NCI-H446 (cell line): ENCODE data around the gene IFNG-AS1.

Source experiments
- DNase-seq, 2 experiments: peaks; one replicate each; lab custom pipeline; 2025; lab: John Stamatoyannopoulos, UW

Gene IFNG-AS1

DNA sequence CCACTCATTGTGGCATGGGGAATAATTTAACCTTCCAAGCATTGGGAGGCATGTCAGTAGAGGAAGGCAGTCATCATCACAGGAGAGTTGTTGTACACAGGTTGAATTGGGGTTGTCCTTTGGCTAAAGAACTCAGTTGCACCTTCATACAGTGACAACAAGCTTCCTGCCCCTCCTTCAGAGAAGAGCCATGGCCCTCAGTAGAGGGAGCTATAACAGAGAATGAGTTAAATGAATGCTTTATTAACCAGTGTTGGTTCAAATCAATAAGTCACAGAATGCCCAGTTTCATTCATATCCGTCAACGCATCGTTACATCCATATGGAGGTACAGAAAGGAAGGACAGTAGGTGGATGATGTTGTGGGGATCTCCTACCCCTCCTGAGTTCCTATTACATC is 4.8 kb downstream of the IFNG-AS1 start:
- no peak for DNase-seq

DNA sequence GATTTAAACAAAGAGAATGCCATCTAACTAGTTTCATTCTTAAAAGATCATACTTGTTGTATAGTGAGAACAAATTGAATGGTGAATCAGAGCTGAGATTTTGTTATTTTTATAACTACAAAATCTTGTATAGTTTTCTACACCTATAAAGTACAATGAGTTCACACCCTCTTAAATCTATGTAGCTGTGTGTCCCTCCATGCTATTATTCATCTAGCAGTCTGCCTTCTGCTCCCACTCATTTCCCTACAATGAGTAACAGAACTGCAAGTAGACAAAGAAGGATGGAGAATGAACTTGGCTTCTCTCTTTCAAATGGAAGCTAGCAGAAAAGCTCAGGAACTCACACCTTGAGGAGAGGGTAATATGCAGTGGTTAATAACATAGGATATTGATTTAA is 7.1 kb downstream of the IFNG-AS1 start:
- DNase-seq: no peak

DNA sequence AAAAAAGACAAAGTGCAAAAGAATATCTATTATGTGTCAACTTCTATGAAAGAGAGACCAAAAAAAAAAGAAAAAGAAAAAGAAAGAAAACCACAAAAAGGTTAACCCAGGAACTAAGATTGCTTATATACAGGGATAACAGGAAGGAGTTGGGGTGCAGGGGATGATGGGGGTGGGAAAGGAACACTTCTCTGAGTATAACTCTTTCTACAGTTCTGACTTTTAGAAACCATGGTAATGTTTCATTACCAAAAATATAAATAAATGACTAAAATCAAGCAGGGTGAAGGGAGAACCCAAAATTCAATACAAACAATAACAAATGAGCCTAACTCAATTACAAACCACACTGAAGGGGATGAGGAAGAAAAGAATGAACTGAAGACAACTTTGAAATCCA is 9.1 kb downstream of the IFNG-AS1 start:
- DNase-seq: no peak

DNA sequence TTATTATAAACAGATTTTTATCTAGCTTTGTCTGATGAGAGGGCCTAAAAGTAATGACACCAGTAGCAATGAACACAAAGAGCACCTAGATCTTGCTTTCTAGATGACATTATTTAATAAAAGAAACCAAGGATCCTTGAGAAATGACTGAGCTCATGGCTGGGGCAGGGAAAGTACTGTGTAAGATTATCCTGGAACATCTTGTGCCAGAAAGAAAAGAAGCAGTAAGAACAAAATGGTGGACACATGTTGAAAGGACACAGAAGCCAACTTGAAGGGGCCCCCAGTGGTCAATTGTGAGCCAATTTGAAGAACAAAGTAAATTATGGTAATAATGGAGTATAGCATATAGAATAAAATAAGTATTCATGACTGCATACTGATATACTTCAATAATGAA is 10.0 kb downstream of the IFNG-AS1 start:
- no peak for DNase-seq

DNA sequence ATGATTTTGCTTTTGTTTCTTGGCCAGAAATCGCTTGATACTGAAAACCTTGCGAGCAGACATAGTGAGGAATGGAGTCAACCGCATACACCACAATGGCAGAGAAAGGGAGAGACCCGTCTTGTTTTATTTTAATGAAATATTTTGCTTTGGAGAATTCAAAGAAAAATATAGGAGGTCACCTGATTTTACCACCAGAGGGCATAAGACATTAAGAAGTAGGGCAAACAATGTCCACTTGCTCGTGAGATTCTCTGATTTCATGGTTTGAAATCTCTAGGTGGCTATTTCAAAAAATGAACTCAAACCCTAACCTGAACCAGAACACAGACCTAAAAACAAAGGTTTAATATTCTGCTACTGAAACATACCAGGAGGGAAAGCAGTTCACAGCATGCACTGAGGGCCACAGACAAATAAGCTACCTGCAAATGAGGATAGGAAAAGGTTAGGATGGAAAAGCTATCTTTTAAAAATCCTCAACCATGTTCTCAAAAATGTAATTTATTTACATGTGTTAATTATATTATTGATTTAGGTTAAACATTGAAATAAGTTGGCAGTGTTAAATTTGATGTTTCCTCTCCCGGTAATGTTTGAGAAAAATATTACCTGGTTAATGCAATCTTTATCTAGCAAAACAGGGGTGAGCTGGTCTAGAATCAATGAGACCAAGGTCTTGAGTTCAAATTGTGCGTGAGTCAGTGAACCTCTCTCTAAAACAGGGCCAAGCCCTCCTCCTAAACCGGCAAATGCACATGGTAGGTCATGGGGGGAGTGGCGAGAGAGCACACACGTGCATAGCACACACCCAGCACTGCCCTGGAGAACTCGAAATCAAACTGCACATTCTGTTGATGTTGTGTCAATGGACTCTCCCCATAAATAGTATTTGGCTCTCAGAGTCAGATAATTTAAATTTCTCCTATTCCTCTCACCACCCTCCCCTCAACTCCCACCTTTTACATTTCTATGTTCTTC is 12.5 kb downstream of the IFNG-AS1 start:
- DNase-seq: peak in 1 of 2 experiments; percentile 46

DNA sequence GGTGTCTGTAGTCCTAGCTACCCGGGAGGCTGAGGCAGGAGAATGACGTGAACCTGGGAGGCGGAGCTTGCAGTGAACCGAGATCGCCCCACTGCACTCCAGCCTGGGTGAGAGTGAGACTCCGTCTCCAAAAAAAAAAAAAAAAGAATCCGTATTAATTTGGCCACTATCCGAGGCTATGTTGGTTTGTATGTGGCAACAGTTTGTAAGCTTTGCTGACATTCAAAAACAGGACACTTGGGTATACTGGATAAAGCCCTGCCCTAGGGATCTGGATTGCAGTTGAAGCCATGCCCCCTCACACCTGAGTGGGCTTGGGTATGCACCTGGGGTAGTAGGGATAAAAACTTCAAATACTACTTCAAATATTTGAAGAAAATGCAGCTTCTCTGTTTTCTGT is 14.5 kb downstream of the IFNG-AS1 start:
- DNase-seq: no peak

DNA sequence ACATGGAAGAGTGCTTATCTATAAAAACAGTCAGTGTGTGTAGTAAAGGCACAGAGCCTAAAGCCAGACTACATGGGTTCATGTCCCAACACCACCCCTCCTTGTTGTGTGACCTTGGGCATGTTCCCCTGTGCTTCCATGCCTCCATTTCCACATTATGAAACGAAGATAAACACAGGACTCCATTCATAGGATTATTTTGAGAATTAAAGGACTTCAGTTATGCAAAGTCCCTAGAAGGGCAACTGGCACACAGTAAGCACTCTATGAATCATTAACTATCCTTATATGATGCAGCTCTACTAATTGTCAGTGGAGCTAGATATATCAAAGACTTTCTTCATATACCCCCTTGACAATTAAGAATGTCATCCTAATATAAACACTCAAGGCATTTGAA is 17.8 kb downstream of the IFNG-AS1 start:
- DNase-seq: no peak

DNA sequence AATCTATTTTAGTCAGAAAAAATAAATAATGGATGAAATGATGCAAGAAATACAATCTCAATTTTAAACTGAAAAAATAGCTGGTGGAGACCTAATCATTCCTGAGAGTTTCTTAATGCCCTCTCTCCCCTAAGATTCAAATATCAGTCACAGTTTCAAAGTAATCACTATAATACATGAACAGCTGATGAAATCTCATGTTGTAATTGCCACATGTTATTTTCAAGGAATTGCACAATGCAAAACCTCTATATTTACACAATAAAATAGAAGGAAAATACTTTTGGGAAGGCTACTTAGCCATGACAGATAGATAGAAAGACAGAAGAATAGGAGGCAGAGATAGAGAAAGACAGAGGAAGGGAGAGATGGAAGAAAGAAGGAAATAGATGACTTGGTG is 18.2 kb downstream of the IFNG-AS1 start:
- DNase-seq: no peak

DNA sequence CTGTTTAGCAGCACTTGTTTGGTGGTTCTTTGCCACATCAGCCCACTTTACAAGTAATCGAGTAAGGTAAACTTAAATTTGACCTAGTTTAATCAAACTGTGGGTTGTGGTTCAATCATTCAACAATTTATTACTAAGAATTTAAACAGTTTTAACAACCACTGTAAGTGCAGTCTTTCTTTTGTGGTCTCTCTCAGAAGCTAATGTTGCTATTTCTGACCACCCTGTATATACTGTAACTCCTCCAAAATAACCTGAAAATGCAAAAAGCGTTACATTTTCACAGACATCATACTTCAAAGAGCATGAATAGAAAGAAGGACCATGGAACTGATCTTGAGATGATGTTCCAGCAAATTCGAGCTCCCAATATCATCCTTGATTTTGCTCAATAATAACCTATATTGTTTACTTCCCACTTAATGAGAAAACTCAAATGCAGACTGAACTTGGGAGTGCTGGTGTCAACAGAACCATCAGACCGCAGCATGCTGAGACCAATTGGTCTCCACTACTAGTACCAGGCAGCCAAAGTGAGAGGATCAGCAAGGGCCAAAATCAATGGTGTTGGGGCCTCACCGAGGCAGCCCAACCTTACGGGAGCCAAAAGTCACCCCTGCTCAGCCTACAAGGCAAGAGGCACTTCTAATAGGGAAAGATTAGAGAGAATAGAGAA is 22.1 kb downstream of the IFNG-AS1 start:
- DNase-seq: no peak

DNA sequence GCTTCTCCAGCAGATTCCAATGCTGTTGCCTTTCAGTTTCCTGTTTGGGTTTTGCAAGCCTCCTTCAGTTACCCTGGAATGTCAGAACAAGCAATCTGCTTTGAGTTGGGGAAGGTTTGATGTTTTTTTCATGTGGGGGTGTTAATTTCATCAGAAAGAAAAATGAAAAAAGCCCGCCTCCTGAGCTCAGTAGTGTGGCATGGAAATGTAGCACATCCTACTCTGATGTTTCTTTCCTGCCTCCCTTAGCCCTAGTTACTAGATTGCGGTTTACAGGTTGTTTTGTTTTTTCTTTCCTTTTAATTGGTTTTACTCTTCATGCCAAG is 22.6 kb downstream of the IFNG-AS1 start:
- no peak for DNase-seq

DNA sequence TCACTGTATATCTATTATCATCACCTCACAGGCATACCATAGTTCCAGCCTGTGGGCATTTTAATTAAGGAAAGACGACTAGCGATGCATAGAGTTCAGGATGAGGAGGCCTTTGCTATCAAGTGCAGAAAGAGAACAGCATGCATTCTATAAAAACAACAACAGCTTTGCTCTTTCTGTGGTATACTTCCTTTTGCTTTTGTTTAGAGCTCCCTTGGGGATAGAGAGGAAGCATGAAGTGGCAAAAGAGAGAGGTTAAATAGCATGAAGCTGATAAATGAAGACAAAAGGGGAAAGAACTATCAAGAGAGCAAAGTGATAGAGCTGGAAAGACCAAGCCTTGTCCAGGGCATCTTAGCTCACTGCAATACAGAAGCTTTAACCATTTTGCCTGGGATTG is 23.5 kb downstream of the IFNG-AS1 start:
- no peak for DNase-seq

DNA sequence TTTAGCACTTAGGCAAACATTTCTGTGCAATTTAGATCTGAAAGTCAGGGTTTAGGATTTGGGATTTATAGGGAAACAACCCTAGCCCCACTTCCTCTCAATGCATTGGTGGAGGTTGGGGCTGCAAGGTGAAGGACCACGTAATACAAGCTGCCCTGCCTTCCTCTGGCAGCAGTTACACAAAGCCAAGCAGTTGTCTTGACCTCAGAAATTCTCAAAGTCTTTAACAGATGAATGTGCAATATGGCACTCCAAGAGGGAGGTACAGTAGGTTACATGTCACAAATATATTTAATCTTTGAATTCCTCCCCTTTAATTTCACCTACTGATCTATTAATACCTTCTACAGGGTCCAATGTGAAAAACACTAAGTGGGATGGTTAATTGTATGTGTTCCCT is 23.9 kb downstream of the IFNG-AS1 start:
- DNase-seq: no peak

DNA sequence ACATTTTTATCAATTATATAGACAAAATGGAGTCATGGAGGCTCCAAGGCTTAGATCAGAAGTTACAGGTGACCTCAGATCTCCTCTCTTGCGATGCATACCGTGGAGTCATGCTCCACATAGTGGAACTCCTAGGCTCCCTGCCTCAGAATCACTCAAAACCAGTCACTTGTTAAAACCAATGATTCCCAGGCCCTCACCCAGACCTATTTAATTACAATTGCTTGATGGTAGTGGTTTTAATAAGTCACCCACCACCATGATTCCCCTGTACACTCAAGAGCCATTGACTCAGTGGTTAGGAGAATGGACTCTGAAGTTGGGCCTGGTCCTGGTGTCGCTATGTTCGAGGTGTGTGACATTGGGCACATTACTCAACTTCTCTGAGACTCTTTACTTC is 26.9 kb downstream of the IFNG-AS1 start:
- DNase-seq: no peak

DNA sequence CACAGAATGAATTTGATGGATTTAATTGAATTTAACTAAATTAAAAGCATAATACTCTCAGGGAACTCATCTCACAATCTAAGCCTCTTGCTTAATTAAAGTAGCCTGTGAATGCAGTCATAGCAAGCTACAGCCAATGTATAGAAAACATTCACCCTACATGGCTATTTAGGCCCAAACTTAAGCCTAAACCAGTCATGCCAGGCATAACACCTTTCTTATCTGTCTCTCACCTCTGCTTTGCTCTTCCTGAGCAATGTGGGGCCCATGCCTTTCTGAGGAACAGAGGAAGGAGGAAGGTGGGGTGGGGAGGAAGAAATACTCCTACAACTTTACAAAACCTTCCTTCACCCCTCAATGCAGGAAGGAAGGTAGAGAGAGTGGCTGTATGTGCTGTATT is 29.1 kb downstream of the IFNG-AS1 start:
- DNase-seq: no peak

DNA sequence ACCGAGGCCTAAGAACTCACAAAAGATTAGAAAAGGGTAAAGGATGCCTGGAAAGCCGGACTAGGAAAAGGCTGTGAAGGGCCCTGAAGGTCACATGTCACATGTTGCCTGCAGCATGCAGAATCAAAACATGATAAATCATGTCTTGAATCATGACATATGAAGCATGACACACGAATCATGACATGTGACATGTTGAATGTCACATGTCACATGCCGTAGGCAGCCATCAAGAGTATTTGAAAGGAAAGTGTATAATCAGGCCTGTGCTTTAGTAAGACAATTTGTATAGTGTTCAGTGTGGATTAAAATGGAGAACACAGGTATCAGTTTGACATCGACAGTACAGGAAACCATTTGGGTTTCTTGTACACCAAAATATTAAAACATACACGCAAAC is 30.8 kb downstream of the IFNG-AS1 start:
- DNase-seq: no peak

DNA sequence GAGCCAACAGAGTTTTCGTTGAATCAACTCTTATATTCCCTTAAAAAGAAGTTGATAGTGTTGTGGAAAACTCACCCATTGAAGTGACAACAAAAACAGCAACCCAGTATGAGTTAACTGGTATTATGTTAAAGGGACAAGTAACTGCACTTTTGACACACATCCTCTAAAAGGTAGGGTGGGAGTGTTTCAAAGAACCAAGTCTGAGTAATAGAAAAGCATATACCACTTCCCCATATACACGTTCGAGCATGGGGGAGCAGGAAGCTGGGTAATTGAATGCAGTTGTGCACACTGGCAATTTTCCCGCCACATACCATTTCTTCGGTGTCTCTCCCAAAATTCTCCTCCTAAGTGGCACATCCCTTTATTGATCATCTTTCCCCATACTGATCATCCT is 31.5 kb downstream of the IFNG-AS1 start:
- DNase-seq: no peak

DNA sequence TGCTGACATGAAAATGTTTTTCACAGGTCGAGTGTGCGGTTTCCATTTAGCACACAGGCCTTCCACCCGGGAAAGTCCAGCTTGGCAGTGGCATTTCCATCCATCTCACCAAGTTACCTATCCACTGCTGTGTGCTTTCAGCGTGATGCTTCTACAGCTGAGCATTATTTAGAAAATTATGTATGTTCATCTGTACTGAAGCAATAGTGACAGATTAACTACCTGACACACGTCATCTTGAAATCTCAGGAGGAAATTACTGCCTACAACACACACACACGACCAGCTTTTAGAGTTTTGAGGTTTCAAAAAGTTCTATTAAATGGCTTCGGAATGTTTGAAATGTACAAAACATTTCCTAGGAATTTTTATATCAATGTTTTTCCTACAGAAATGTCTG is 39.4 kb downstream of the IFNG-AS1 start:
- DNase-seq: no peak

DNA sequence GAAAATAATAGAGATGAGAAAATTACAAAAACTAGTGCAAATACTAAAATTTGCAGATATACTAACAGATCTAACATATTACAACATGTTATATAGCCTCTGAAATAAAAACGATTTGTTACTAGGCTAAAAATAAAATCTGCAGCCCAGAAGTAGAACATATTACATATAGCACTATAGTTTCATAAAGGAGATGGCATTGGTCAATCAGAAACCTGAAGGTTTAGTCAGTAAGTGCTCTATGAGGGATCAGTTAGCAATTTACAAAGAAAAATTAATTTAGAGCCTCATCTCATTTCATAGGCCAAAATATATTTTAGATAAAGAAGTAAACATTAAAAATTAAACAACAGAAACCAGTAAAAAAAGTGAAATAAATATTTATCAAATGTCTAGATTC is 41.0 kb downstream of the IFNG-AS1 start:
- no peak for DNase-seq

DNA sequence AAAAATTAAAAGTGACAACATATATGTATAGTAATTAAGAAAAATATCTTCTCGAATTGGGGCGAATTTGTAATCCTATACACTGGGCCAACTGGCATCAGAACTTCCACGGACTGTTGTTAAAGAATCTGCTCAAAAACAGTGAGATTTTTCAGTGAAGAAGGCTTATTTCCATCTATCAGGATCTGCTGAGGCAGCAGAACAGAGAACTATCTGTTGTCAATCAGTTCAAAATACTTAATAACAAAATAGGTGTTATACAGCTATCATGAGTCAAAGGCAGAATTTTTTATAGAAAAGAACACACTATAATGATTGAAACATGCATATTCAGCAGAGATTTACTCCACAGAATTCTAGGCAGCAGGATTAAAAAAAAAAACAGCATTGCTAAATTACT is 41.9 kb downstream of the IFNG-AS1 start:
- no peak for DNase-seq

DNA sequence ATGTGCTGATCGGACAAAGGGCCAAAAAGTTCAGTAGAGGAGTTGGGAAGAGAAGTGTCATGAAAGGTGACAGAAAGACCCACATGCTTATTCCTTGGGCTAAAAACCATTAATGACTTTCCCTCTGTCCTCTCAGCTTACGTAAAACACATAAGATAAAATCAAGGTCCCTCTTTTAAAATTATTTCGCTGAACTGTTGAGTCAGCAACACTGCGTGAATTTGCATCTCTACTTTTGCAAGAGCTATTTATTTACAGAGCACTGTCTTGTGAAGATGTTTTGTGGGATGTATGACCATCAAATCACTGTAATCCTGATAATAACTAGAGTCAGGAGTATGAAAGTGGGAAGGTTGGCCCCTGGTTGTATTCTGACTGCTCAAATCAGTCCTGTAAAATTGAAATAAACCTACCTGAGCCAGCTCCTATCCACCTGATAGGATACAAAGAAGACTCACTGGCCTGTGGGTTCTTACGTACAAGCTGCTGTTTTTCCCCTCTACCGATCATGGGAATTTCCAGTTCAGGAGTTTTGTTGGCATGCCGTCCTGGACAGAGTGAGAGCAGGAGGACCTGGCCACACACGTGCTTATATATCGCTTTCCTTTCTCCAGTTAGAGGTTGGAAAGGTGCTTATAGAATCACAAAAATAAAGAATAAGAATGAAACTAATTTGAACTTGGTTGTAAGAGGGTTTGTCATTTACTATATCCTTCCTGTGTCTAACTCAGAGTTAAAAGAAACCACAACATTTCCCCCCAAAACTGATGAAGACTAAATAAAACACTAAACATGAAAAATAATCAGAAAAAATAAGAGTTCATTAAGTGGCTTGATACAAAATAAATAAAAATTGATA is 42.9 kb downstream of the IFNG-AS1 start:
- DNase-seq: no peak

DNA sequence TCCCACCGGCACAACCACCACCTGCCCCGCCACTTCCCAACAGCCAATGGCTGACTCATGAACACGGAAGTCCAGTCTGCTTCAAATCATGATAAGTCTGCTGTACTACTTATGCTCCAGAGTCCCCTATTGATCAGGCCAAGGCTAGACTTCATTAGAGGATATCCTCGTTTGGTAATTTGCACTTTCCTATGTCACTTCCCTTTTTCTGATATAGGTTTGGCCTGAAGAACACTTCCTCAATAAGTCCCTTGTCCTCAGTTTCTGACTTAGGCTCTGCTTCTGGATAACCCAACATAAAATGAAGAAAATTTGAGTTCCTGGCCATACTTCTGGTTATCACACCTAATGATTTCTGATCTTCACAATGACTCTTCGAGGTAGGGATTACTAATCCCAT is 45.3 kb downstream of the IFNG-AS1 start:
- no peak for DNase-seq

DNA sequence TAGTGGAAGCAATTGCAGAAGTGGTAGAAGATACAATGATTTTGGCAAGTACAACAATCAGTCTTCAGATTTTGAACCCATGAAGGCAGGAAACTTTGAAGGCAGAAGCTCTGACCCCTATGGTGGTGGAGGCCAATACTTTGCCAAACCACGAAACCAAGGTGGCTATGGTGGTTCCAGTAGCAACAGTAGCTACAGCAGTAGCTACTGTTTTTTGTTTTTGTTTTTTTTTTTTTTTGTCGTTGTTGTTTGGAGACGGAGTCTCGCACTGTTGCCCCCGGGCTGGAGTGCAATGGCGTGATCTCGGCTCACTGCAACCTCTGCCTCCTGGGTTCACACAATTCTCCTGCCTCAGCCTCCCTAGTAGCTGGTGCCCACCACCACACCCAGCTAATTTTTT is 47.4 kb downstream of the IFNG-AS1 start:
- DNase-seq: no peak
